Adrenal gland (tissue), 12 donors: ENCODE measurements around the gene SCARB1. TPM values are rescaled to one million over a fixed set of nuclear protein-coding genes. Genes with fewer than 3 reads are reported as not detected.

Experiments used
- DNase-seq, 7 donors: peaks; one replicate each; pipeline ENCODE4 v3.0.0-alpha.2; 2019 to 2020
- H3K27ac ChIP-seq, 5 donors: fragments of 200-600 bp; sonication (generic) in 4 of 5; 1 replicate in 3 of 5; 2 replicates in 2 of 5; pipeline versions ENCODE4 v1.5.1 to v1.8.0; 2016 to 2020; ENCODE audit warnings: mild to moderate bottlenecking in 1 of 5
- H3K27me3 ChIP-seq: fragments of 200-600 bp; 2 replicates; pipeline ENCODE4 v1.8.0; 2021
- H3K36me3 ChIP-seq, 2 donors: fragments of 200-600 bp; replicated peaks in 1 of 2; 1 replicate in 1 of 2; 2 replicates in 1 of 2; pipeline versions ENCODE4 v1.5.1 to v1.8.0; 2018 to 2022
- H3K4me1 ChIP-seq, 2 donors: fragments of 200-600 bp; replicated peaks in 1 of 2; 1 replicate in 1 of 2; 2 replicates in 1 of 2; pipeline versions ENCODE4 v1.5.1 to v1.8.0; 2018 to 2021
- H3K4me3 ChIP-seq, 4 donors: fragments of 200-600 bp; sonication (generic) in 3 of 4; one replicate each; pipeline ENCODE4 v1.5.1; 2016 to 2018
- H3K9me3 ChIP-seq, 3 donors: fragments of 200-600 bp; sonication (generic) in 1 of 3; replicated peaks in 1 of 3; 1 replicate in 2 of 3; 2 replicates in 1 of 3; pipeline versions ENCODE4 v1.5.1 to v1.8.0; 2016 to 2021
- CTCF ChIP-seq, 6 experiments: fragments of 450-650 bp in 4 of 6; fragments of 200-600 bp in 2 of 6; sonication (generic) in 1 of 6; IDR thresholded peaks; 1 replicate in 5 of 6; 2 replicates in 1 of 6; pipeline versions ENCODE4 v1.5.1 to v1.8.0; 2016 to 2021; ENCODE audit warnings: antibody characterized with exemption in 6 of 6, mild to moderate bottlenecking in 2 of 6, moderate library complexity in 1 of 6
- POLR2A ChIP-seq, 2 donors: fragments of 450-650 bp; IDR thresholded peaks; one replicate each; pipeline ENCODE4 v1.6.1; 2017; ENCODE audit warnings: antibody characterized with exemption in 2 of 2, mild to moderate bottlenecking in 2 of 2, moderate library complexity in 1 of 2
- WGBS, 4 donors: extraction: QIAGEN DNeasy Blood & Tissue Kit in 2 of 4; methylation state at CpG; one replicate each; pipeline versions ENCODE4 v1.1.5 to v1.1.7; 2013 to 2017; 5-methylcytosine and 5-hydroxymethylcytosine counted together
- intact Hi-C, 2 donors: fragments of 100-400 bp; cut with DNase I; formaldehyde crosslinking; loops; one replicate each; pipeline versions ENCODE4 v1.14.1 to v1.15.0; 2022 to 2023
- polyA plus RNA-seq, 3 donors: library from polyadenylated mRNA; stranded (reverse); fragments of 200-250 nt in 2 of 3; fragments of 350-450 nt in 1 of 3; fragmentation: Illumina TruSeq in 1 of 3; extraction: RNeasy Lipid Tissue Mini Kit (QIAGEN cat#74804) in 1 of 3; gene quantifications; one replicate each; pipeline ENCODE4 v1.2.3, GENCODE V29; 2013 to 2014
- total RNA-seq, 9 donors: library from RNA; depleted of rRNA in 4 of 9; stranded (reverse); fragments of >200 nt in 4 of 9; fragments of 120-200 nt in 1 of 9; fragmentation: NEBNext Ultra II Directional in 1 of 9; extraction: Animal tissue kit (Norgen Biotek cat#: 25700) in 1 of 9; gene quantifications; one replicate each; pipeline versions ENCODE4 v1.1.0 to v1.2.4, GENCODE V29; 2013 to 2023
- donor health status: healthy with polysubstance abuse.
- donor health status: Bipolar disorder and iron deficiency.
- donor health status: DM: yes; HTN: yes; CAD: no.
- donor health status: DM: no; HTN: no; CAD: no.
- donor health status: DM: no; HTN: no; CAD: no.
- donor health status: DM: yes; HTN: yes; CAD: no.

SCARB1 gene
- total and polyA plus RNA-seq, 12 donors, result 213 to 8,580 (median 1,325) TPM

- no peak for DNase-seq
Measured at GRCh38 chr12:124792156-124792555, 71.5 kb downstream of the SCARB1 start.

GRCh38 chr12:124790650-124791400 is 72.8 kb downstream of the SCARB1 start:
- peak; percentile 72 to 94 (median 90) for DNase-seq
- 53 to 68% (median 55%) methylated on average over 19 to 21 of the region's 21 CpGs for WGBS, 4 donors
- Histone ChIP-seq H3K27me3 (no peaks in the 10 kb centered on the region), H3K9me3 (no peaks in the 10 kb centered on the region), H3K27ac (peak overlapping the region; percentile 29 to 94 (median 85)), H3K4me1 (peaks cover 20 to 26% of the 10 kb centered on the region in 2 donors), H3K36me3 (peaks cover 0 to 65% of the 10 kb centered on the region in 2 donors), H3K4me3 (no peak overlapping the region)
- intact Hi-C loops, result no loop called here
- TF ChIP-seq POLR2A (IDR thresholded peaks at IDR 0.05) (peak in 1 of 2 donors; percentile 24), CTCF (IDR thresholded peaks at IDR 0.05) (no peak)

More at GRCh38 chr12:124792156-124792555, 71.5 kb downstream of the SCARB1 start:
- intact Hi-C loops, result no loop called here
- no peaks in the 10 kb centered on the region for H3K27me3 ChIP-seq
- 75 to 94% (median 91%) methylated on average over 6 to 13 of the region's 13 CpGs for WGBS, 4 donors
- TF ChIP-seq POLR2A (IDR thresholded peaks at IDR 0.05) (no peak), CTCF (IDR thresholded peaks at IDR 0.05) (no peak)
- H3K27ac ChIP-seq, result peak overlapping the region in 4 of 5 donors; percentile 62 to 94 (median 86)
- H3K4me3 ChIP-seq, result no peak overlapping the region
- H3K4me1 ChIP-seq, result peaks cover 20 to 40% of the 10 kb centered on the region in 2 donors
- peaks cover 0 to 54% of the 10 kb centered on the region in 2 donors for H3K36me3 ChIP-seq
- no peaks in the 10 kb centered on the region for H3K9me3 ChIP-seq

- peak overlapping the region in 4 of 5 donors; percentile 33 to 88 (median 70) for H3K27ac ChIP-seq
- H3K4me1 ChIP-seq, result peaks cover 20 to 23% of the 10 kb centered on the region in 2 donors
- peaks cover 0 to 74% of the 10 kb centered on the region in 2 donors for H3K36me3 ChIP-seq
- TF ChIP-seq POLR2A (IDR thresholded peaks at IDR 0.05), result no peak
- 69 to 84% (median 76%) methylated on average over 13 of the region's 13 CpGs for WGBS, 4 donors
- intact Hi-C loops, result no loop called here
- no peaks in the 10 kb centered on the region for H3K27me3 ChIP-seq
- peak in 1 of 7 donors; percentile 62 for DNase-seq
- no peaks in the 10 kb centered on the region for H3K9me3 ChIP-seq
- H3K4me3 ChIP-seq, result no peak overlapping the region
Measured at GRCh38 chr12:124788936-124789555, 74.6 kb downstream of the SCARB1 start.

- DNase-seq, result peak in 6 of 7 donors; percentile 51 to 92 (median 68)
- Histone ChIP-seq H3K4me1 (peaks cover 11 to 17% of the 10 kb centered on the region in 2 donors), H3K27me3 (no peaks in the 10 kb centered on the region), H3K27ac (peak overlapping the region in 3 of 5 donors; percentile 16 to 88 (median 25)), H3K9me3 (no peaks in the 10 kb centered on the region), H3K36me3 (peaks cover 0 to 81% of the 10 kb centered on the region in 2 donors), H3K4me3 (no peak overlapping the region)
- intact Hi-C loops, result no loop called here
- TF ChIP-seq POLR2A (IDR thresholded peaks at IDR 0.05), result no peak
- TF ChIP-seq CTCF (IDR thresholded peaks at IDR 0.05), result no peak
- 58 to 72% (median 69%) methylated on average over 15 to 31 of the region's 31 CpGs for WGBS, 4 donors
Measured at GRCh38 chr12:124786061-124786964, 77.4 kb downstream of the SCARB1 start.
